ENCODE measurements around the gene EXOC3L1.

- TF ChIP-seq POLR2A (IDR thresholded peaks at IDR 0.05; ENCODE audit: low read depth, low read length) (no peak), POLR2AphosphoS5 (IDR thresholded peaks at IDR 0.05; ENCODE audit: low read depth, low read length) (no peak), TAF1 (IDR thresholded peaks at IDR 0.05; ENCODE audit: low read depth, low read length) (no peak)
Measured at GRCh38 chr16:67165121-67166078, 24.5 kb downstream of the EXOC3L1 start.
